HG02588 (cell line): ENCODE data around the gene GNB1L.
"Not testable (repeated sequence)": the region's sequence is repeated elsewhere in the genome, so short reads cannot be mapped to it uniquely, and the experiment has no call there.

Source experiments
- ATAC-seq: cut with Tn5 transposase; IDR thresholded peaks from one replicate; pipeline ENCODE4 v1.9.1; 2021; ENCODE audit warnings: mild to moderate bottlenecking, moderate library complexity; ENCODE audit not compliant: unreplicated experiment

GNB1L gene

DNA sequence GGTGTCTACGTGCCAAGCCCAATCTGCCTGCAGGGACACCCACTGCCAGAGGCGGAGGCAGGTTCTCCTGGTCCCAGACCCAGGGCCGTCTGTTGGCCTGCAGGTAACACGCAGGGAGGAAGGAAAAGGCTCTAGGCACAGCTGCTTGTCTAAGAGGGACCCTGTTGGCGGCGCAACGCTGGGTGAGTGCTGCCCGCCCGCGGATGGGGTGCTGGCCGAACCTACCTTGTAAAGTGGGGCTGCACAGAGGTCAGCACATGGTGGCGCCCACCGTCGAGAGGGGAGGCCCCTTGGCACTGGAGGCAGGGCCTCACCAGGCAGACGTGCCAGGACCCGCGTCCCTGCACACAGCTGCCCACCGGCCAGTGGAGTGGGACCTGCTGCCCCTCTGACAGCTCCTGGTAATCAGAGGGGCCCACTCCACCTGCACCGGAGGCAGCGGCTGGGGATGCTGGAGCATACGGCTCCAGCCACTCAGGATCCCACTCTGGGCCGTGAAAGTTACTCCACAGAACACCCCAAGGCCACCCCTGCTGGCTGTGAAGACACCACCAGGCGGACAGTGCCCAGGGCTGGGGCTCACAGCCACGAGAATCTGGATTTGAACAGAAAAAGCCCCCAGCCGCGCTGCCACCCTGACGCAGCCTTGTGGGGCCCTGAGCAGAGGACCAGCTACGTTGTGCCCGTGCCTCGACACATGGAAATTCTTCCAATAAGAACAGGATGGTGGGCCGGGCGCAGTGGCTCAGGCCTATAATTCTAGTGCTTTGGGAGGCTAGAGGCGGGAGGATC lies 70.1 kb downstream of the GNB1L start:
- no peak for ATAC-seq

DNA sequence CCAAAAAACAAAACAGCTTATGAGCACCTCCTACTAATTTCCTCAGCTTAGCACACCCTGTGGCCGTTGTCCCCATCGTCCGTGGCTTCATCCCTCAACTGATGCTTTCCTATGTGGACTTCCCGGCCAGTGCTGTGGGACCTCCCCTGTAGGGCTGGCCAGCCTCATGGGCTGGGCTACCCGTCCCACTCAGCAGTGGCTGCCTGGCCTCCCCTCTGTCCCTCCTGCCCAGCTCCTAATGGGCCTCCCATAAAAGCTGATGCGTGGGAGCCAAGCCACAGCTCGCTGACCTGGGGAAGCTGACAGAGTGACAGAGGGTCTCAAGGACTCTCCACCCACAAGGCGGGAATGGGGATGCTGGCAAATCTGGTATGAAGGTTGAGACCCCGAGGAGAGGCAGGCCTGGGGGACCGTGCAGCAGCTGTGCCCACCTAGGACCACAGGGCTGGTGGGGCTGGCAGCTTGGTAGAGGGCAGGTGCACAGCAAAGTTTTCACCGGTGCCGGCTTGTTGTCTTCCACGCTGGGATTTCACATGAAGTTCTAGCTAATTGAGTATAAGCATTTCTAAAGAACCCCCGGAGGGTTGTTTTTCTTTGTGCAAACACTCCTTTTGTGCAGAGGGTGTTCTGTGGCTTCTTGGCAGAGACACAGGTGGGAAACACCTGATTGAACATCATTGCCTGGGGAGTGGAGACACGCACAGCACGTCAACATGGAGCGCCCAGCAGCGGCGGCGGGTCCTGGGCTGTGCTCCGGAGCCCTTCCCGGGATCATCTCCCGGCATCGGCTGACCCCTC lies 70.9 kb downstream of the GNB1L start:
- no peak for ATAC-seq

DNA sequence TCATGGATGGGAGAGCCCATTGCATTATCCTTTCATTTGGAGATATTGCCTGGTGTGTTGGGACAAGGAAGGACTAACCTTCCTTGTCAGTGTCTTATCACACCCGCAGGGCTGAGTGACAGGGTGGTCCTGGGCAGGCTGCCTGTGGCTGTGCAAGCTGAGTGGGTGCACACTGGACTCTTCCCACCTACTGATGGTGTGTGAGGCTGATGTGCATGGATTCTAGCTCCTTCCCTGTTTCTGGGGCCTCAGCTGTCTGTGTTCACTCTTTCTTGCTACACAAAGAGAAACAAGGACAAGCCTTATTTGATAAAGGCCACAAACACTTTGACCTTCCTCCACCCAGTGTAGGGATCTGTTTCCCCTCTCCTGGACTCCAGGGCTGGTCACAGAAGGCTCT lies 72.1 kb downstream of the GNB1L start:
- ATAC-seq = no peak

DNA sequence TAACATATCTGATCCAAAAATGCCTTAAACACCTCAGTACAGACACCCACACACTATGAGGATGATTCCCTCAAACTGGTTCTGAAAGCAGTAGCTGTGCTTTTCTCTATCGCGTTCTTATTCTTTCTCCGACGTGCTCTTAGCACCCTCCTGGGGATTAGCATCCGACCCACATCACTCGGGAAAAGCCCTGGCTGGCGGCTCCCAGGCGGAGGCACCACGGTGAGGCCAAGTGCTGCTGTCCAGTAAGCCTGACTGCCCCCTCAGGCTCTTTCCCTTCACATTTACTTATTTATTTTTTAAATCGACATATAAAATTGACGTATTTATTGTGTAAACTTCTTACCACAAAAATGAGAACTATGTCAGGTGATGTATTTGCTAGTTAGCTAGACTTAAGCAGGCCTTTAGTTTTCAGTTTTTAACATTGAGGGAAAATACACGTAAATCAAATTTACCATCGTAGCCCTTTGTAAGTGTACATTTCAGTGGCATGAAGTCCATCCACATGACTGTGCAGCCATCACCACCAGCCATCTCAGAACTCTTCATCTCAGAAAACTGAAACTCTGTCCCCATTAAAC lies 74.9 kb downstream of the GNB1L start:
- ATAC-seq = no peak

DNA sequence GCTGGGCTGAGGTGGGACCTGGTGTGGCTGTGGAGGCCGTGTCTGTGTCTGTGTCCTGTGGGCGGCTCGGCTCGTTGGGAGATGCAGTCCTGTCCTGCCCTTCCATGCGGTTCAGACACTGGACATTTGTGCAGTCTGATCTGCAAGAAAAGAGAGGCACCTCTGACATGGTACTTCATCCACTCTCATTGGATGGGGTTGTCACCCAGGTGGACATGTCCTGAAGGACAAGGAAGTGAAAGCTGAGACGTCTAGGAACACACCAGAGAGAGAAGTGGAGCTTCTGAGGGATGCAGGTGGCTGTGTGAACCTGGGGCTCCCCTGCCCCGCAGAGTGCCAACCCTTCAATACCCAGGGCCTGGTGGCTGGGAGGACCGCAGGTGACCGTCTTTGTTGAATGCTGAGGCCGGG lies 75.7 kb downstream of the GNB1L start:
- ATAC-seq = no peak

DNA sequence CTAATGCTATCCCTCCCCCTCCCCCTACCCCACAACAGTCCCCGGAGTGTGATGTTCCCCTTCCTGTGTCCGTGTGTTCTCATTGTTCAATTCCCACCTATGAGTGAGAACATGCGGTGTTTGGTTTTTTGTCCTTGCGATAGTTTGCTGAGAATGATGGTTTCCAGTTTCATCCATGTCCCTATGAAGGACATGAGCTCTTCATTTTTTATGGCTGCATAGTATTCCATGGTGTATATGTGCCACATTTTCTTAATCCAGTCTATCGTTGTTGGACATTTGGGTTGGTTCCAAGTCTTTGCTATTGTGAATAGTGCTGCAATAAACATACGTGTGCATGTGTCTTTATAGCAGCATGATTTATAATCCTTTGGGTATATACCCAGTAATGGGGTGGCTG lies 77.5 kb downstream of the GNB1L start:
- ATAC-seq = not testable (repeated sequence)

DNA sequence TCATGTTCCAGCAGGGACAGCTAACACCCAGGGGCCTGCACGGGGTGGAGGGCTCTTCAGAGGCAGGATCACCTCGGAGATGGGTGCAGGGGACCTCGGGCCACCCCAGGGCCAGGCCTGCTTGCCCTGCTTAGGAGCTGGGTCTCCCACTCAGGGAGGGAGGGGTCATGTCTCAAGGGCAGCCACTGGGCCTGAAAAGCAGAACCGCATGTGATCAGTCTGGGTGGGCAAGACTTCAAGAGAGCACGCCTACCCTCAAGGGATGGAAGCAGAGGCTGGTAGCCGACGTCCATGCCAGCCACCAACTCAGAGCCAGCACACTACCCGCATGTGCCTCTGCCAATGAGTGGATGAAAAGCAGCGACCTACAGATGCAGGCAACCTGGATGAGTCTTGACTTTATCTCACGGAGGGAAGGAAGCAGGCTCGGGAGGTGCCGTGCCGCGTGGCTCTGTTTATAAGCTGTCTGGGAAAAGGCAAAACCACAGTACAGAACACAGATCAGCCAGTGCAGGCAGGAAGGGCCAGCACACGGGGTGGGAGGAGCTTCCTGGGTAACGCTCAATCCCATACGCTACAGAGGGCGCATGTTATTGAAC lies 78.1 kb downstream of the GNB1L start:
- ATAC-seq = no peak

DNA sequence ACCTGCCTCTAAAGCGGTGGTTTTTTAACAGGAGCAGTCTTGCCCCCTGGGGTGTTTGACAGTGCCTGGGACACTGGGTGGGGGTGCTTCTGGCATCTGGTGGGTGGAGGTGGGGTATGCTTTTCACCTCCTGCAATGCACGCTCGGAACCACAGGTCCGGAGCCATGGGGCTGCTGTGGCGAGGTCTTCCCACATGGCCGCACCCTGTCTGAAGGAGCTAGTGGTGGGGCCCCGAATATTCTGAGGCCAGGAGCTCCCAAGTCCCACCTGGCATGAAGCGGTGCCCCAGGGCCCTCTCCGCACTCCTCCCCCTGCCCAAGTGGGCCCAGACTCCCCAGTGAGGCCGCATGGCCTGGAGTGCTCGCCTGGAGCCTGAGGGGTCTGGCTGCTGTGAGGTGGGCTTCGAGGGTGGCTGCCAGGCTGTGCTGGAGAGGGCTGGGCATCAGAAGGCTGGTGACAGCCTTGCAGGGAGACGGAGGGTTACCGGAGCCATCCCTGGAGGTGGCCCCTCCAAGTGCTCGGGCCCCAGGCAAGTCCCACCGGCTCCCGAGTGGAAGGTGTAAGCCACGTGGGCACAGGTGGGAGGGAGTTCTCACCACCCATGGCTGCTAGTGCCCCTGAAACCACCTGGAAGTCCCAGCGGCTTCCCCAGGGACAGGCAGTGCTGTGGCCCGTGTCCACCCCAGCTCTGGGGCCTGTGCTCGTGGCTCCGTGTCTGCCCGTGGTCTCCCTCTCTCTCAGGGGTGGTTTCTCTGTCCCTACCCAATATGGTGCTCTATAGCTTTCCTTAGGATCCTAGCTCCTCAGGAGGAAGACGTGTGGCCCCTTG lies 79.0 kb downstream of the GNB1L start:
- no peak for ATAC-seq

DNA sequence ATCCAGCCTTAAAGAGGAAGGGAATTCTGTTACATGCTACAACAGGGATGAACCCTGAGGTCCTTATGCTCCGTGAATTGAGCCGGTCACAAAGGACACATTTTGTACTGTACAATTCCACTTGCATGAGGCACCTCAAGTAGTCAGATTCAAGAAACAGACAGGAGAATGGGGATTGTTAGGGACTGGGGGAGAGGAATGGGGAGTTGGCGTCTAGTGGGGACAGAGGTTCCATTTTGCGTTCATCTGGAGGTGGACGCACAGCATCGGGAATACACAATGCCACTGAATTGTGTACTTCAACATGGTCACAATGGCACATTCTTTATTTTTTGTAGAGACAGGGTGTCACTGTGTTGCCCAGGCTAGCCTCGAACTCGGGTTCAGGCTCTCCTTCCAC lies 80.0 kb downstream of the GNB1L start:
- ATAC-seq = no peak

DNA sequence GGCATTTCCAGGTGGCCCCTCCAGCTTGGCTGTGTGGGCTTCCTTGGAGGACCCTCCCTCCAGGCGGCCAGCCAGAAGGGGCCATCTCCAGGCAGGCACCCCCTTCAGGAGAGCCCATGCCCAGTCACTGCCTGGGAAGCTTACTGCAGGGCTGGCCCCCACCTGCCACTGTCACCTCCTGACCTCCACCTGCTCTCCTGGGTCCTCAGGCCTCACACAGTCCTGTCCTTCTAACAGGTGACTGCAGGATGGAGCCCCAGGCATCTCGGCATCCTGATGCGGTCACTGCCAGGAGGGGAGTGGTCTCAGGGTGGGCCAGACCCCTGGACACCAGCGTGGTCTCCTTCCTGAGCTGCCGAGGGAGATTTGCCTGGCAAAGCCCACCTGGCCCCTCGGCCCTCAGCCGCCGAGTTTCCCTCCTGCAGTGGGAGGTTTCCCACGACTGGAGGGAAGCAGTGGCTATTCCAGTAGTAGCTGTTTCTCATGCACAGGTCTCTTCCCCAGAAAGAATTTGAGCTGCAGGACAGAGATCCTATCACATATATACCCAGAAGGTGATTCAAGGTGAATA lies 81.1 kb downstream of the GNB1L start:
- ATAC-seq = no peak

DNA sequence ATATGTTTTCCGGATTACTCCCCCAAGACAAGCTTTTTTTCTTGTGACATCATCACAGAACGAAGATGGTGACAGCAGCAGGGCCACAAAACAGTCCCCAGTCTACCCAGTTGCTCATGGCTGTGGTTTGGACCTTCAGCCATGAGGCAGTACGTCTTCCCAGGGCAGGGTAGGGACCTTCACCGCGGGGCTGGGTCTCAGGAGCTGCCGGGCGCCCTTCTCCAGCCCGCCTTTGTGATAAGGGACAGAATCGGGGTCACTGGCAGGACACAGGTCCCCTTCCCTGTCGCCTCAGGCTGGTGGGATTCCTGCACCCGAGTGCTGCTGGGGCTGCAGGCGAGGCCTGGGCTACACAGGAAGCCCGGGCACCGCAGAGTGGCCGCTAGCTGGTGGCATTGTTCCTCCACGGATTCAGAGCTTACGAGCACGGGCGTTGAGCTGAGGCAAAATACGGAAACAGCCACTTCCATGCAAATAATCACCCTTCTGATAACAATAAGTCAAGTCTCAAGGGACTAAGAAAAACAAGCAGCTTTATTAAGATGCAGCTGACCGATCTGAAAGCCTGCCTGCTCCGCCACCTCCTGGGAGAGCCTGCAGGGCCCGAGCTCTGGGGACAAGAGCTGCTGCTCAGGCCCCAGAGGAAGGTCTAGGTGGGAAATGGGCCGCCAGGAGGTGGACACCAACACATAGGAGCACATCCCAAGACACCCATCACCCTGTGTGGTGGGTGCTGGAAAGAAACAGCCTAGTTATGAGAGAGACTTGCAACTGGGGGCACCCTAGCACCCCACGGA lies 81.8 kb downstream of the GNB1L start:
- ATAC-seq = peak; percentile 57

DNA sequence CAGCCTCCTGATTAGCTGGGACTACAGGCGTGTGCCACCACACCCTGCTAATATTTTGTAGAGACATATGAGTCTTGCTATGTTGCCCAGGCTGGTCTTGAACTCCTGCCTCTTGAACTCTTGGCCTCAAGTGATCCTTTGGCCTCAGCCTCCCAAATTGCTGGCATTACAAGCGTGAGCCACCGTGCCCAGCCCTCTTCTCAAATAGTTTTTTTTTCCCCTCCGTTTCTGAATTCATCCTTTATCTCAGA lies 82.3 kb downstream of the GNB1L start:
- no peak for ATAC-seq

DNA sequence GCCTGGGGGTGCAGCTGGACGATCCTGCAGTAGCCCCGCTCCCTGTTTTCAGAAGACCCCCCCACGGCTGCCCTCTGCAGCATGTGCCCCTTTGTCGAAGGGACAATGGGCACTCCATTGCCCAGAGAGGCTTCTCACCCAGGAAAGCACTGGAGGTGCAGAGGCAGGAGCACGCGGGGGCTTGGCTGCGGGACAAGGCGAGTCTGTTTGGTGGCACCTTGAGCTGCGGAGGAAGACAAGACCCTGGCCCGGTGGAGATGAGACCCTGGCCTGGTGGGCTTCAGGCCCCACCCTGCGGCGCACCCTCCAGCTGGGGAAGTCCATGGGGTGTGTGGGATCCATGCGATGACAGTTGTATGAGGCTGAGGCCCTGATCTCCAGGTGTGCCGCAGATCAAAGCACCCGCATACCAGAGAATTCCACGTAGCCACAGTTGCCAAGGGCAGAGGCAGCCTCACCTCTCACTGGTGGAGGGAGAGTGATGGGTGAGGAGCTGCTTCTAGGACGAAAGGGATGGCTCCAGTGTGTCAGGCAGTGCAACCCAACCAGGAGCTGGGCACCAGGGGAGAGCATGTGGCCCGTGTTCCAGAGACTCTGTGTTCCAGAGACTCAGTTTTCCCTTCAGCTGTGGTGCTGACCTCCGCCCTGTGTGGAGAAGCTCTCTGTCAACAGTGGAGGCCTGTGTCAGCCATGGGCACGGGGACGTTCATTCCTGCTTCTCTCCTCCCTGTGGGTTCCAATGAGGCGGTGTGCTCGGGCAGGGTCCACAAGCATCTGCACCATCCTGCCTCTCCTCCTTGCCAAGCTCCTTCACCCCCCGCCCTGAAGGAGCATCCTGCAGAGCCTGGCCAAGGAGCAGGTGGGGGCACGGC lies 84.1 kb downstream of the GNB1L start:
- no peak for ATAC-seq

DNA sequence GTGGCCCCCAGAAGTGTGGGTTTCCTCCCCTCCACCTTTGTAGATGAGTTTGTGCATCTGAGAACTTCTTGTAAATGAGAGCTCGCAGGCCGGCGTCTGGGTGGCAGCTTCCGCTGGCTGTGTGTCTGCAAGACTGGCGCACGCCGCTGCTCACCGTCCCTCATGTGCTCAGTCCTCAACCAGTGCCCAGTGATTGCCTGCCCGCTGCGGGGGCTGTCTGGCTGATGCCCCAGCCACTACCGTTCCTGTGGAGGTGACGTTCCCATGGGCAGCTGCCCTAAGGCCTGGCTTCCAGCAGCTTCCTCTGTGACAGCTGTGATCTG lies 85.3 kb downstream of the GNB1L start:
- ATAC-seq = no peak

DNA sequence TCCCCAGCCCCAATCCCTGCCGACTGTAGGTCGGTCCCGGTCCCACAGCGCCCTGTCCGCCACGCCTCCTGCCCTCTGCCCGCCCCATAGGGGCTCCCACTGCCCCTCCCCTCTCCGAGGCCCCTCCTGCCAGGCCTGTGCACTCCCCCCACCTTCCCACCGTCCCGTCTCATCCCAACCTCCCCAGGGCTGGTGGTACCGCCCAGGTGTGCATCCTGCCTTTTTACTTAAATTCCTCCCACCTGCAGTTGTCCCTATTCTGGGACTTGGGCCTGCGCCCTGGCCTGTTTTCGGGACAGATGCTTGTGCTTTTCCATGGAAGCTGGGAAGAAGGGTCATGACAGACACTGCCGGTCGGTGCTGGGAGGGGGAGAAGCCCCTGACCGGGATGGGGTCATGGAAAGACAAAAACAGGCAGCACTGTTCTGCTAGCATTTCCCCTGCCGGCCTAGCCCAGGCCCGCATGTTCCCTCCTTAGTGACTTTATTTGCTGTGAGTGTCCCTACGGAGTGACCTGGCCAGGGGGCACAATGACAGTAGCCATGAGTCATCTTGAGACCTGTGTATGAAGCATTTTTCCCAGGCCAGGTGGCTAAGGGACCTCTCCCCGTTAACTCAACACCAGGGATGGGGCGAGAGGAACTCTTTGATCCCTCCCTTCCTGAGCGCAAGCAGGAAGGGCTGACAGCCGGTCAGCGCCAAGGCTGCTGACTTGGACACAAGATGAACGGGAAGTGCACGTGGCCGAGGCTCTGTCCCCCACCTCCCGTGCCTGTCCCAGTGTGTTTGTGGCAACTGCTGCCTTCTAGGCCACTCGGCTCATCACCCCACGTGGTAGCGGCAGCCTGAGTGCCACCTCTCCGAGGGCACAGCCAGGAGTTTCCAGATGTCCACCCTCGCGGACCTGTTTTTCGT lies 87.0 kb downstream of the GNB1L start:
- ATAC-seq = no peak

DNA sequence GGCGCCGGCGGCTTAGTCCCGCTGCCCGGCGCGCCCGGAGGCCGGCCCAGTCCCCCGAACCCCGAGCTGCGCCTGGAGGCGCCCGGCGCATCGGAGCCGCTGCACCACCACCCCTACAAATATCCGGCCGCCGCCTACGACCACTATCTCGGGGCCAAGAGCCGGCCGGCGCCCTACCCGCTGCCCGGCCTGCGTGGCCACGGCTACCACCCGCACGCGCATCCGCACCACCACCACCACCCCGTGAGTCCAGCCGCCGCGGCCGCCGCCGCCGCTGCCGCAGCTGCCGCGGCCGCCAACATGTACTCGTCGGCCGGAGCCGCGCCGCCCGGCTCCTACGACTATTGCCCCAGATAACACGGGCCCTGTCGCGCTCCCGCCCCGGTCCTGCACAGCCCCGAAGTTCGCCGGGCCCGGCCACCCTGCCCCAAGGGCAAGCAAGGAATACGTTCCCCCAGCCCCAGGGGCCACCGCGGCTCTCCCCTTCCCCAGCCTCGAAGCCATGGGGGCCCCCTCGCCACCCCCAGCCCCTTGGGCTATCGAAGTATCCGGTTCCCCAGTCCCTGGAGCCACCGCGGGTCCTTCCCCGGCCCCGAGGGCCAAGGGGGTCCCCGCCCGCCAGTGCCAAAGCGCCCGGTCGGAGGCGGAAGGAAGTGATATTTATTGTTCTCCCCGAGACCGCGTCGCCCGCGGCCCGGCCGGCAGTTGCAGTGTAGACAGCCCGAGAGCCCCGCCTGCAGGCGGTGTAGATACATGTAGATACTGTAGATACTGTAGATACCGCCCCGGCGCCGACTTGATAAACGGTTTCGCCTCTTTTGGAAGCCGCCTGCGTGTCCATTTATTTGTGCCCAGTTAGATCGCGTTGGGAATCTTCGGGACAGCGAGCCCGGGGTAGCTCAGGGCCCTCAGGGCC lies 87.9 kb downstream of the GNB1L start:
- ATAC-seq = no peak

DNA sequence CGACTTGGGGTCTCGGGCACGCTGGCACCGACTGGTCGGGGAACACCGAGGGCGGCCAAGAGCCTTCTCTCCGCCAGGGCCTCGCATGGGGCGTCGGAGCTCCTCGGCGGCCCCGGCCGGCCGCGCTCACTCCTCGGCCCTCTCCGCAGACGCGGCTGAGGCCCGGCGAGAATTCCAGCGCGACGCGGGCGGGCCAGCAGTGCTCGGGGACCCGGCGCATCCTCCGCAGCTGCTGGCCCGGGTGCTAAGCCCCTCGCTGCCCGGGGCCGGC lies 88.5 kb downstream of the GNB1L start:
- no peak for ATAC-seq
